Fibroblast of lung (primary cell): ENCODE data around the gene LRMDA. TPM values are rescaled to one million over a fixed set of nuclear protein-coding genes. Genes with fewer than 3 reads are reported as not detected.

Source experiments
- DNase-seq, 2 donors: peaks; one replicate each; pipeline versions ENCODE4 v3.0.0 to v3.0.0-alpha.2; 2010; ENCODE audit warnings: low read depth in 2 of 2
- H2AFZ ChIP-seq: 2 replicates; pipeline ENCODE4 v1.5.1; 2012; ENCODE audit warnings: low read length, control low read depth, inconsistent platforms
- H3K27ac ChIP-seq: 2 replicates; pipeline ENCODE4 v1.5.1; 2011; ENCODE audit warnings: low read length, control low read depth; ENCODE audit not compliant: insufficient read depth
- H3K27me3 ChIP-seq: 2 replicates; pipeline ENCODE4 v1.5.1; 2011; ENCODE audit warnings: mild to moderate bottlenecking, low read length; ENCODE audit not compliant: control insufficient read depth, insufficient read depth
- H3K36me3 ChIP-seq: 2 replicates; pipeline ENCODE4 v1.5.1; 2011; ENCODE audit warnings: low read length; ENCODE audit not compliant: control insufficient read depth, insufficient read depth
- H3K4me1 ChIP-seq: 2 replicates; pipeline ENCODE4 v1.5.1; 2011; ENCODE audit warnings: low read length; ENCODE audit not compliant: control insufficient read depth, insufficient read depth; ENCODE audit errors: extremely low read depth
- H3K4me2 ChIP-seq: 2 replicates; pipeline ENCODE4 v1.5.1; 2011; ENCODE audit warnings: low read length, control low read depth; ENCODE audit not compliant: insufficient read depth; ENCODE audit errors: extremely low read depth
- H3K4me3 ChIP-seq, 4 experiments: fragments of 200-600 bp in 1 of 4; sonication (generic) in 1 of 4; replicated peaks in 1 of 4; 2 replicates each; pipeline ENCODE4 v1.5.1; 2011 to 2016; ENCODE audit warnings: low read length in 4 of 4, low read depth in 3 of 4, mild to moderate bottlenecking in 3 of 4, control low read depth in 2 of 4, inconsistent platforms in 1 of 4, mixed read lengths in 1 of 4; ENCODE audit not compliant: insufficient read depth in 1 of 4; ENCODE audit errors: control extremely low read depth in 1 of 4
- H3K79me2 ChIP-seq: 2 replicates; pipeline ENCODE4 v1.5.1; 2012; ENCODE audit warnings: mild to moderate bottlenecking, low read length, inconsistent platforms; ENCODE audit not compliant: control insufficient read depth, insufficient read depth
- H3K9ac ChIP-seq: 2 replicates; pipeline ENCODE4 v1.5.1; 2011; ENCODE audit warnings: mild to moderate bottlenecking, low read length, control low read depth; ENCODE audit not compliant: insufficient read depth
- H3K9me3 ChIP-seq: 2 replicates; pipeline ENCODE4 v1.5.1; 2012; ENCODE audit warnings: low read depth, low read length; ENCODE audit not compliant: control insufficient read depth, insufficient read depth
- H4K20me1 ChIP-seq: 2 replicates; pipeline ENCODE4 v1.5.1; 2011; ENCODE audit warnings: low read length; ENCODE audit not compliant: control insufficient read depth, insufficient read depth; ENCODE audit errors: extremely low read depth
- EZH2 ChIP-seq: IDR thresholded peaks from 2 replicates; pipeline ENCODE4 v1.5.1; 2012; ENCODE audit warnings: low read length, control low read depth, mild to moderate bottlenecking; ENCODE audit errors: missing control alignments
- polyA plus RNA-seq, 2 donors: library from polyadenylated mRNA; depleted of rRNA in 1 of 2; stranded (reverse) in 1 of 2; unstranded in 1 of 2; fragments of >200 nt; gene quantifications; 2 replicates each; pipeline ENCODE4 v1.2.1, GENCODE V29; 2011 to 2012; ENCODE audit warnings: missing spikeins in 1 of 2
- total RNA-seq: library from RNA; depleted of rRNA; stranded (reverse); fragments of >200 nt; gene quantifications from 2 replicates; pipeline ENCODE4 v1.2.1, GENCODE V29; 2014
- TF ChIP-seq, protein P1 (sequence below), 2 donors: IDR thresholded peaks in 1 of 2; conservative IDR thresholded peaks in 1 of 2; 1 replicate in 1 of 2; 2 replicates in 1 of 2; pipeline ENCODE4 v1.5.1; 2011 to 2012; ENCODE audit warnings: low read length in 2 of 2, control low read depth in 1 of 2, inconsistent platforms in 1 of 2, low read depth in 1 of 2, mild to moderate bottlenecking in 1 of 2

Gene LRMDA
- total and polyA plus RNA-seq, 2 donors (not counting 1 experiment from before 2014, with no cell fraction given), result 1.7 to 2.0 TPM

DNA sequence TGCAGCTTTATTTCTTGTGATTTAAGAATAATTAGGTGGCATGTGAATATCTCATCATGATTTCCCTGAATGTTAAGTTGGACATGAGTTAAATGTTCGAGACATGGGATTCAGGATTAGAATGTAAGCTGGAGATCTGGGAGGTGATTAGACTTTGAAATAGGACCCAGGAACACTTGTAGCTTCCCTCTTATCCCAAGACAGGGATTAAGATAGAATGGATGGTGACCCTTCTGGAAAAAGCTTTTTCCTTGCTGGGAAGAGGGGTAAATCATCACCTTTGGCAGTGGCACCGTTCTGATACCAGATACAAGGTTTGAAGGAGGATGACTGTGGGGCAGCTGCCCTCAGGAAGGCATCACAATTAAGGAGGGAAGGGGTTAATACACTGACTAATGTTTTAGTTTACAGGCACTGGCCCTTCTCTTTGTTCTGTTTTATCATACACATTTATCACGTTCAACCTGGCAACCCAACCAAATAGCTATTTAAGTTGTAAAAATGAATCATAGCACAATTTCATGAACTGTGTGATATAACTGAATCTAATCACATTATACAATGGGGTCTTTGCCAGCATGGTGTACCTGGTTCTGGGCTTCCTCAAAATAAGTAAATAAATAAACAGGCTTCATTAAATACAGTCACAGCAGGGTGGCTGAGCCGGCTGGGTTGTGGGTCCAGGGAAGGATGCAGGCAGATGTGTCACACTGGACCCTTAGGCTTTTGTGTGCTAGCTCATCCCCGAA is 212.7 kb downstream of the LRMDA start:
- Histone ChIP-seq H4K20me1 (no peaks in the 10 kb centered on the region), H3K27ac (no peak overlapping the region), H2AFZ (no peak overlapping the region), H3K27me3 (peaks cover 3% of the 10 kb centered on the region), H3K4me2 (no peak overlapping the region), H3K79me2 (no peaks in the 10 kb centered on the region), H3K4me1 (no peaks in the 10 kb centered on the region), H3K4me3 (no peak overlapping the region), H3K9ac (no peak overlapping the region), H3K36me3 (no peaks in the 10 kb centered on the region), H3K9me3 (no peaks in the 10 kb centered on the region)
- DNase-seq, result no peak
- TF ChIP-seq, protein P1, sequence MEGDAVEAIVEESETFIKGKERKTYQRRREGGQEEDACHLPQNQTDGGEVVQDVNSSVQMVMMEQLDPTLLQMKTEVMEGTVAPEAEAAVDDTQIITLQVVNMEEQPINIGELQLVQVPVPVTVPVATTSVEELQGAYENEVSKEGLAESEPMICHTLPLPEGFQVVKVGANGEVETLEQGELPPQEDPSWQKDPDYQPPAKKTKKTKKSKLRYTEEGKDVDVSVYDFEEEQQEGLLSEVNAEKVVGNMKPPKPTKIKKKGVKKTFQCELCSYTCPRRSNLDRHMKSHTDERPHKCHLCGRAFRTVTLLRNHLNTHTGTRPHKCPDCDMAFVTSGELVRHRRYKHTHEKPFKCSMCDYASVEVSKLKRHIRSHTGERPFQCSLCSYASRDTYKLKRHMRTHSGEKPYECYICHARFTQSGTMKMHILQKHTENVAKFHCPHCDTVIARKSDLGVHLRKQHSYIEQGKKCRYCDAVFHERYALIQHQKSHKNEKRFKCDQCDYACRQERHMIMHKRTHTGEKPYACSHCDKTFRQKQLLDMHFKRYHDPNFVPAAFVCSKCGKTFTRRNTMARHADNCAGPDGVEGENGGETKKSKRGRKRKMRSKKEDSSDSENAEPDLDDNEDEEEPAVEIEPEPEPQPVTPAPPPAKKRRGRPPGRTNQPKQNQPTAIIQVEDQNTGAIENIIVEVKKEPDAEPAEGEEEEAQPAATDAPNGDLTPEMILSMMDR (conservative IDR thresholded peaks at IDR 0.05 in 1 of 2, IDR thresholded peaks at IDR 0.05 in 1 of 2; ENCODE audit: low read depth in 1 of 2, low read length in 2 of 2), result no peak
- TF ChIP-seq EZH2, result no peak

DNA sequence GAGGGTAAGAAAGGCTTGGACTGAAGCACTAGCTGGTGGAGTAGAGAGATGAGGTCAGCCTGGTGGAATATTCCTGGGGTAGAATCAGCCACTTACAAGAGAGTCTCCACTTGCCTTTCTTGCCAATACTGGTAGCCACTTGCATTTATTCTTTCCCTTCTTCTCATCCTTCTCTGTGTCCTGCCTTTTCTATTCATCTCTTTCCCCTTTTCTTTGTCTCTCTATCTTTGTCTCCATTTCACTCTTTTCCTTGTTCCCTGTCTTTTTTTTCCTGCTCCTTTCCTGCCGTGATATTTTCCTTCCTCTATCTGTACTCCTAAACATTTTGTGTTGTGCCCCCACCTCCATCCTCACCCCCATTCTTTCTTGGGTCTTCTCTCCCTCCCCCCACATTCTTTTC is 214.3 kb downstream of the LRMDA start:
- no peaks in the 10 kb centered on the region for H3K36me3 ChIP-seq
- H3K9ac ChIP-seq, result no peak overlapping the region
- no peaks in the 10 kb centered on the region for H3K9me3 ChIP-seq
- no peak overlapping the region for H3K27ac ChIP-seq
- H3K79me2 ChIP-seq, result no peaks in the 10 kb centered on the region
- DNase-seq, result no peak
- no peak for TF ChIP-seq EZH2
- TF ChIP-seq, protein P1 (conservative IDR thresholded peaks at IDR 0.05 in 1 of 2, IDR thresholded peaks at IDR 0.05 in 1 of 2; ENCODE audit: low read depth in 1 of 2, low read length in 2 of 2), result no peak
- no peak overlapping the region for H2AFZ ChIP-seq
- no peak overlapping the region for H3K4me2 ChIP-seq
- H3K4me3 ChIP-seq, result no peak overlapping the region
- H4K20me1 ChIP-seq, result no peaks in the 10 kb centered on the region
- H3K4me1 ChIP-seq, result no peaks in the 10 kb centered on the region
- no peaks in the 10 kb centered on the region for H3K27me3 ChIP-seq

GRCh38 chr10:75646218-75646915 is 214.9 kb downstream of the LRMDA start:
- Histone ChIP-seq H3K79me2 (no peaks in the 10 kb centered on the region), H3K9me3 (no peaks in the 10 kb centered on the region), H3K4me2 (no peak overlapping the region), H3K4me3 (no peak overlapping the region), H3K36me3 (no peaks in the 10 kb centered on the region), H3K27ac (no peak overlapping the region), H2AFZ (no peak overlapping the region), H3K4me1 (no peaks in the 10 kb centered on the region), H3K9ac (no peak overlapping the region), H3K27me3 (no peaks in the 10 kb centered on the region), H4K20me1 (no peaks in the 10 kb centered on the region)
- DNase-seq, result no peak
- no peak for TF ChIP-seq EZH2
- TF ChIP-seq, protein P1 (conservative IDR thresholded peaks at IDR 0.05 in 1 of 2, IDR thresholded peaks at IDR 0.05 in 1 of 2; ENCODE audit: low read depth in 1 of 2, low read length in 2 of 2), result no peak
